HL-60/S4 treated with retinoic acid at 250 ng/mL for 4 days and 3 days (cell line): ENCODE measurements around the gene ATP5MC2.
"Not testable (repeated sequence)": the region's sequence is repeated elsewhere in the genome, so short reads cannot be mapped to it uniquely, and the experiment has no call there.

Source experiments
- in situ Hi-C: fragments of 300-500 bp; cut with MboI; formaldehyde crosslinking; loops from 2 replicates; pipeline ENCODE4 v1.7.0; 2022; ENCODE audit warnings: low sequenced_read_pairs

The ATP5MC2 gene

DNA sequence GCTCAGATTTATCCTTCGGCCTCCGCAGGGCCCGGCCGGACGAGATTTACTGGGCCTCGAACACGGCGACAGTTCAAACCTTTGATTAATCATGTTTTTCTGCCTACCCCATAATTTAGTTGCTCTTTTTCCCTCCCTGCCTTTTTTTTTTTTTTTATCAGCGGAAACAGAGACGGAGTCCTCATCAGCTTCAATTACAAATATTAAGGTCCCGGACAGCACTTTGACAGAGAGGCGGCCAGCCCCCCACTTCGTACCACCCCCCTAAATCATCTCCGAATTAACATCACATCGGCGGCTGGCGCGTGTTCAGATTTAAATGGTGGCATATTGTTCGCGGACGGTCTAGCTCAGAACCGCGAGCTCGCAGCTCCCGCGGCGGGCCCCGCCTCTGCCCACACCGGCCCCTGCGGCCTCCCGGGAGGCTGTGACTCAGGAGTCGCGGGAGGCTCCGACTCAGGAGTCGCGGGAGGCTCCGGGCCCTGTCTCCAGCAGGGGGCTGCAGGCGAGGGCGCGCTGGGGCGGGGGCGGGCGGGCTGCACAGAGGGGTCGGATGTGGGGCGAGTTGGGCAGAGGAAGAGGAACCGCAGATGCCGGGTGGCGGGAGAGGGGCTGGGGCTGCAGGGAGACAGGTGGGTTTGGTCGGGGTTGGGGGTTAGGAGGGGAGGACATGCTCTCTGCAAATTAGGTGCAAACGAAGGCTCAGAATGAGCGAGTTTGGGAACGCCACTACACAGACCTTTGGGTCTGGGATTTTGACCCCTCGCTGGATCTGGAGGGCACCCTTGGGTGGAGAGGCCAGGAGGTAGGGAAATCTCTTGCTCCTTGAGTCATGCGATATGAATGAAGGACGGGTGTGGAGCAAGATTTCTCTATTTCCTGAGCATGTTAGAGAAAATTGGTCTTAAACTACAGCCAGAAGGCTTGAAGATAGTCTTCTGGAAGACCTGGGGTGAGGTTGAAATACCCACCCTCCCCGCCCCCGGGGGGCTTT lies 19.6 kb upstream of the ATP5MC2 start:
- in situ Hi-C loops, result no loop called here

DNA sequence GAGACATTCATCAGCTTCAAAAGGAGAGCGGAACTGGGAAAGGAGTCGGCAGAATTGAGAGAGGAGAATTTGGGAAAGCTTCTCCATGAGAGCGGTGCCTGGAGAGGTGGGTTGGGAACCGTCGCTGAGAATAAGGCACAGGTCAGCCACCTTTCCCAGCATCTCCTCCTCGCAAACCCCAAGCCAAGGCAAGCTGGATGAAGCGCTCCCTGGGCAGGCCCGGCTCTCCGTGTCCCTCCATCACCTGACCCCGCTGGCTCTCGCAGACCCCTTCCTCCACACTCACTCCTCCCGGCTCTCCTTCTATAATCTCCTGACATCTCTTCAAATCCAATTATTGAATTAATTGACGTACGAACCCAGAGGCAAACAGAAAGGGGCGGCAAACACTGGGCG lies 18.9 kb upstream of the ATP5MC2 start:
- in situ Hi-C loops, result no loop called here

DNA sequence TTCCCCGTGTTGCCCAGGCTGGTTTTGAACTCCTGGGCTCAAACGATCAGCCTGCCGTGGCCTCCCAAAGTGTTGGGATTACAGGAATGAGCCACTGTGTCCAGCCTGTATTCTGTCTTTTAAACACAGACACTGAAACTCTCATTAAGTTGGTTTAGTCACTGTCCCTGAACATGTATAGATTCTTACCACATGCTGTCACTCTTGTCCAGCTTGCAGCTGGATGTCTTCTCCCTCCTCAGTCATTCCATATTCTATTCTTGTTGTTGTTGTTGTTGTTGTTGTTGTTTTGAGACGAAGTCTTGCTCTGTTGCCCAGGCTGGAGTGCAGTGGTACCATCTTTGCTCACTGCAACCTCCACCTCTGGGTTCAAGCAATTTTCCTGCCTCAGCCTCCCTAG lies 12.3 kb upstream of the ATP5MC2 start:
- in situ Hi-C loops, result no loop called here

DNA sequence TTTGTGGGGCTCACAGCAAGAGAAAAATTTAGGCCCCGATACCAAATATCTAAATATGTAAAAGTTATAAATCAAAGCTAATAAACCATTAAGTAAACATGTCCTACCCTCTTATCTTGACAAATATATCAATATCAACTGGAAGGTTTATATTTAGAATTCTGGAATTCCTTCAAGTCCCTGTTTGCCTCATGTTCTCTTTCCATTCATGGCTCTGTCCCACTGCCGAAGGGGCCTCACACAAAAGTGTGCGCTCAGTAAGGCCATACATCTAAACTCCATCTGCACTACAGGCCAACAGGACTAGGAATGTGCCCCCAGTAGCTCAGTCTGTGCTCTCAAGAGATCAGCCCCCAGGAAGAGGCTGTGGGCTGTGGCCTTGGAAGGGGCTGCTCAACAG lies 10.6 kb upstream of the ATP5MC2 start:
- in situ Hi-C loops, result no loop called here

DNA sequence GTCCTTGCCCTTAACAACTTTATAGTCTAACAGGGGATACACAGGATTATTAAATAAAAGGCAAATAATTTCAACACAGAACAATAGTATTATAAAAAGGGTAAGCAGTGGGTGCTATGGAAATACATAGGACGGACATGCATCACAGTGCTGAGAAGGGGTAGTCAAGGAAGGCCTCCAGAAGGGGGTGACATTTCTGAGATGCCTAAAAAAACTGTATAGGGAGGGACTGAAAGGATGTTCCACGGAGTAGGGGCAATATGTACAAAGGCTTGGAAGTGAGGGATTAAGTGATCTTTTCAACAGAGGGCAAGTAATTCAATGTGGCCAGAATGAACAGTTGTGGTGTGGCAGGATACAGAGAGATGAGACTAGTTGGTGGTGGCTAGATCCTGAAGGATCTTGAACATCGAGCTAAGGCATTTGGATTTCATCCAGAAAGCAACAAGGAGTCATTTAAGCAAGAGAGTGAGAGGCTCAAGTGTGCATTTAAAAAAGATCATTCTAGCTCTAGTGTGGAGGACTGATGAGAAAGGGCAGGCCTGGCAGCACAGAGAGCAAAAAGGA lies 8.9 kb upstream of the ATP5MC2 start:
- in situ Hi-C loops, result no loop called here

DNA sequence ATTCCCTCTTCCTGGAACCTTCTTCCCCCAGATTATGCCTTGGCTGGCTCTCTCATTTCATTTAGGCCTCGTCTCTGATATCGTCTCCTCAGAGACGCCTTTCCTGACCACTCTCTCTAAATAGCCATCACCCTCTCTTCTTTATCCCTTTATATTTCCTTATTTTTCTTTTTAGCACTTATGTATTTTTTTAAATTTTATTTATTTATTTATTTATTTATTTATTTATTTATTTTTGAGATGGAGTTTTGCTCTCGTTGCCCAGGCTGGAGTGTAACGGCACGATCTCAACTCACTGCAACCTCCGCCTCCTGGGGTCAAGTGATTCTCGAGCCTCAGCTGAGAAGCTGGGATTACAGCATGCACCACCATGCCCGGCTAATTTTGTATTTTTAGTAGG lies 8.1 kb upstream of the ATP5MC2 start:
- in situ Hi-C loops, result no loop called here

DNA sequence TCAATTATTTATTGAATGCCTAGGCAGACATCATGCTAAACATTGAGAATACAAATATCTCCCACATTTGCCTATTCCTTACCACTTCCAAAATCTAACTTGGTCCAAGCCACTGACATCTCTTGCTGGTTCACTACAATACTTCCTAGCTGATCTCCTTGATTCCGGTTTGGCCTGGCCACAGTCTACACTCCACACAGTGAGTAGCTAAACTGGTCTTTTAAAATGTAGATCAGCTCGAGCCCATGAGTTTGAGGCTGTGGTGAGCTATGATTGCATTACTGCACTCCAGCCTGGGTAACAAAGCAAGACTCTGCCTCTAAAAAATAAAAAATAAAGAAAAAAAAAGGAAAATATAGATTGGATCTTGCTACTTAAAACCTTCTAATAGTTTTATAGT lies 7.6 kb upstream of the ATP5MC2 start:
- in situ Hi-C loops, result no loop called here

DNA sequence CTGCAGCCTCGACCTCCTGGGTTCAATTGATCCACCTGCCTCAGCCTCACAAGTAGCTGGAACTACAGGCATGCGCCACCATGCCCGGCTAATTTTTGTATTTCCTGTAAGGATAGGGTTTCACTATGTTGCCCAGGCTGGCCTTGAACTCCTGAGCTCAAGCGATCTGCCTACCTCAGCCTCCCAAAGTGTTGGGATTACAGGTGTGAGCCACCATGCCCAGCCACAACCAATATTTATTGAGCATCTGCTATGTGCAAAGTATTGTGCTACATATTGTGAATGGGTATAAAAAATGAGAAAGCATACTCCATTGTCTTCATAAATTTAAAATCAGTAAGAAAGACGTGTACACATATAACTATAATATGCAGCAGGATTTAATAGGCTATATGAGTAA lies 4.2 kb upstream of the ATP5MC2 start:
- in situ Hi-C loops, result not testable (repeated sequence)

DNA sequence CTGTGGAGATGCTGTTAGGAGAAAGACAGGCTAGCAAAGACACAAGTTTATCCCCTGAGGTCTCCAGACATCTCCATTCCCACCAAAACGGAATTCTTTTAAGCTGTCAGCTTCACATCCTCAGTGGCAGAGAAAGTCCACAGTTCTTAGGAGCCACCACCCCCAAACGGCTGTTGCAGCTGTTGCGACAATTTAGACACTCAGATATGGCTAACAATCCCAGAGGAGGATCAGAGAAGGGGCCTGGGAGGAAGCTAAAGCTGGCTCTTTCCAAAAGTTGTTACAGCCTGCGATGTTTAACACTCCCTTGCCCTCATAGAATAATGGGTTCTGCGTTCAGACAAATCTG lies 1.9 kb upstream of the ATP5MC2 start:
- in situ Hi-C loops, result no loop called here

DNA sequence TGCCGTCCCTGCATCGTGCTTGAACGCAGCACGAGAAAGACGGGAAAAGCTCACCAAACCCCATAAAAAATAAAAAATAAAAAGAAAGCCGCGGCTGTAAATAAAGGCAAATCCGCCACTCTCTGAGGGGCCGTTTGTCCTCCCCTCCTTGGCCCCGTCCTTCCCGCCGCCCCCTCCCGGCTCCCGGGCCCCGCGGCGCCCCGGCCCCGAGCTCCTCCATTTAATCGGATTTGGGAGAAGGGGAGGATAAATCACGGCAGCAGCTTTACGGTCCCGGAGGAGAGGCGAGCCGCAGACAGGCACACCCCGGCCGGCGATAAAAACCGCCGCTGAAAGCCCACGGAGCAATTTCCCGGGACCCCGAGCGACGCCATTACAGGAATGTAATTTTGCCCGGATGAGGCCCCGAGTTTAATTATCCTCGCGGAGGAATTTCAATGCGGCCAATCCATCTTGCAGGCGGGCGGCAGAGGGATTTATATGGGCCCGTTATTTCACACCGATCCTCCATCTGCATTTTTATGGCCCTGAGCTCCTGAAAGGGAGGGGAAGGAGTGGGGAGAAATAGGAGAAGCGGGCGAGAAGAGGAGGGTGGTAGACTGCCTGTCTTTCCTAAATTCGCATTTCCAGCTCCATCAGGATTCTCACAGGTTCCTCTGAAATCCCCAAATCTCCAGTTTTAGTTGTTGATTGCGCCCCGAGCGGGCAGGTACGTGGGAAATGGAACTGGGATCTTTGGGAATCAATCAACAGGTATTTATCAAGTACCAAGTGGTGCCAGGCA lies 1.3 kb upstream of the ATP5MC2 start:
- in situ Hi-C loops, result no loop called here

DNA sequence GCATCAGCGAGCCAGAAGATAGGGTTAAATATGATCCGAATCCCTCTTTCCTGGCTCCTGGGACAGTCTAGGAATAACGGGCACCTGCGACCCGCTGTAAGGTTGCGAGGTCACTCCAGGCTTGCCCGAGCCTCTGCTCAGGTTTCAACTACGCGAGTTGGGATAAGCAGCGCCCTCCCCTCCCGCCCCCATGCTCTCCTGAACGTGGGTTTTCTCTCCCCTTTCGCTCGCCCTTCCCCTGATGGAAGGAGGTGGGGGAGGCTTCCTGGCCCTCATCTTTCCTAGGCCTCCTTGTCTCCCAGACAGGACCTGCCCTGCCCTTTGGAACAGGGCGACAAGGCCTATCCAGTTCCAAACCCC lies 753 bp upstream of the ATP5MC2 start:
- in situ Hi-C loops, result no loop called here

DNA sequence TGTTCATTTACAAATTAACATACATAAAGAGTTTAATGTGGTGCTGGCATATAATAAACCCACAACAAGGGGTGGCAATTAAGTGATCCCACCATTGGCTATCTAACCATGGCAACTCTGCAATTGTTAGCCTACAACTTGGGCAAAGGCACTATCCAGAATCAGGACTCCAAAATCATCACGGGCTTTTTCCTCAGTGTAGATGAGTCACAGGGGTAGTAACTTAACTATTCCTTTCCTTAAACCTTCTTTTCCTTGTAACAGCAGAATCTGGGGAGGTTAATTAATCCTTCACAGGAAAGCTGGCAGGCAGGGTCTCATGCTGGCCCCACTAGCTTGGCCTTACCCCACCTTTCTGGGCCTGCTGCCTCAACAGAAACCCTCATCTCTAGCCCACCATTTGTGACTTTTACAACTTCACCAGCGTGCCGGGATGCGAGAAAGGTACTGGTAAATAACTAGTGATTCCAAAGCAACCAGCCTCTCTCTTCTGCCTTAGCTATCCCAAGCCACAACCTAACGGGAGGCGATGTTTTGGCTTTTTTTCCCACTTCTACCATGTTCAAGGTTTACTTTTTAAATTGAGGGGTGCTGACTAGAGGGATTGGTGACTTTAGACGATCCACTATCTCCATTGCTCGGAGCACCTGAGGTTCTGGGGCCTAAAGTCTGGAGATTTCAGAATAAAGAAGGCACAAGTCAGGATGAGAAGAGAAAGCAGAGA lies 744 bp downstream of the ATP5MC2 start:
- in situ Hi-C loops, result no loop called here

DNA sequence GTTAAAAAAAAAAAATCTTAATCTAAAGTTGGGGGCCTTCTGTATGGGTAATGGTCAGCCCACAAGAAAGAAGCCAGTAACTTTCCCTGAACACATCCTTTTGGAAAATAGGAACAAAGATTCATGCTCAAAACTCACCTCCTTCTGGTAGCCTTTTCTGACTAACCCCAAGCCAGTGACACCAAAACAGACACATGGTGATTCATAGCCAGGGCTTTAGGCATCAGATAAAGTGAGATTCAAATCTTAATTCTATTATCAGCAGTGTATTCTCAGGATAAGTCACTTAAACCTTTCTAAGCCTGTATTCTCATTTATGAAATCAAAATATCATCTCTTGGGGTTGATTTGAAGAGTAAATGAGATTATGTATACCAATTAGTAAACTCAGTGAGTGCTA lies 4.9 kb downstream of the ATP5MC2 start:
- in situ Hi-C loops, result no loop called here

DNA sequence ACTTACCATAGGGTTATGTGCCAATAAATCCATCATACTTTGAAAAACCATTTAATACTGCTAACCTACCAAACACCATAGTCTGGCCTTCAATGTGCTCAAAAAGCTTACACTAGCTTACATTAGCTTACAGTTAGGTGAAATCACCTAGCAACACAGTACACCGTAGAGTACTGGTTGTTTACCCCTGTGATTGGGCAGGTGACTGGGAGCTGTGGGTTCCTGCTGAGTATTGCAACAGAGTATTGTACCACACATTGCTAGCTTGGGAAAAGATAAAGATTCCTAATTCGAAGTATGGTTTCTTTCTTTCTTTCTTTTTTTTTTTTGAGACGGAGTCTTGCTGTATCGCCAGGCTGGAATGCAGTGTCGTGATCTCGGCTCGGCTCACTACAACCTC lies 5.6 kb downstream of the ATP5MC2 start:
- in situ Hi-C loops, result no loop called here

DNA sequence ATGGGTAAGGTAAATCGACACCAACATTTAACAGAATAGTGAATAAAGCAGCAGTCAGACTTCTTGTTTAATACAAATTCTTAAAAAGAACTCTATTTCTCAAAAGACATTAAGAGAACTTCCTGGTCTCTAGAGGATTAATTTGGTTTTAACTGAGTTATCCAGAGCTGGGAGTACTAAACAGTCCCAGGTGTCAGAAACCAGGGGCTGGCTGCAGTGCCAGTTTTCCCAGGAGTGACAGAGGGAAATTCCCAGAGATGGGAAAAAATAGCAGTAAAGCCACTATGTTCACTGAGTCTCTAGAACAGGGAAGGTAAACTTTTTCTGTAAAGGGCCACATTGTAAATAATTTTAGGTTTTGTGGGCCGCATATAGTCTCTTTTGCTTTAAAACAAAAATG lies 8.8 kb downstream of the ATP5MC2 start:
- in situ Hi-C loops, result no loop called here

DNA sequence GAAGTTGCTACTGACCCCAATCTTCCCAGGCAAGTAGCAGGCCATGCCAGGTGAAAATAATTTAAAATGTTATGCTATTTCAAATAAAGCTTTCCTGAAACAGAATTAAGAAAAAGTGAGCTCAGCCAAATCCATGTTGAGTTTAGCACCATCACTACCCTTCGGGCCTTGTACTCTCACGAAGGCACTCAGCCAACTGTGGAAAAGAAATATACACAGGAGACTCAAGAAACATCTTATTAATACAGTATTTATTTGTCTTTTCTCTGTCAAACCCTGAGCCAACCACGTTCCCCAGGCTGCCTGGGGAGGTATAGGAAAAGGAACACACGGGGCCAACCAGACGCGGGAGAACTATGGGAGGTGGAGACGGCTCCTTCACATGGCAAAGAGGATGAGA lies 10.9 kb downstream of the ATP5MC2 start:
- in situ Hi-C loops, result no loop called here

DNA sequence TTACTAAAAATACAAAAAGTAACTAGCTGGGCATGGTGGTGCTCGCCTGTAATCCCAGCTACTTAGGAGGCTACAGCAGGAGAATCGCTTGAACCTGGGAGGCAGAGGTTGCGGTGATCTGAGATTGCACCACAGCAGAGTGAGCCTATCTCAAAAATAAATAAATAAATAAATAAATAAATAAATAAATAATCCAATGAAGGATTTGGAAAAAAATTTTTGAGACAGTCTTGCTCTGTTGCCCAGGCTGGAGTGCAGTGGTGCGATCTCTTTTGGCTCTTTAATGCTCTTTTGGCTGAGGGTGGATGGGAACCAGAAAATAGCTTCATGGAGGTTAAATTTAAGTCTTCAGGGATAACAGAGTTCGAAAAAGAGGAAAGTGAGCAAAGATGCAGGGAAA lies 11.7 kb downstream of the ATP5MC2 start:
- in situ Hi-C loops, result no loop called here

DNA sequence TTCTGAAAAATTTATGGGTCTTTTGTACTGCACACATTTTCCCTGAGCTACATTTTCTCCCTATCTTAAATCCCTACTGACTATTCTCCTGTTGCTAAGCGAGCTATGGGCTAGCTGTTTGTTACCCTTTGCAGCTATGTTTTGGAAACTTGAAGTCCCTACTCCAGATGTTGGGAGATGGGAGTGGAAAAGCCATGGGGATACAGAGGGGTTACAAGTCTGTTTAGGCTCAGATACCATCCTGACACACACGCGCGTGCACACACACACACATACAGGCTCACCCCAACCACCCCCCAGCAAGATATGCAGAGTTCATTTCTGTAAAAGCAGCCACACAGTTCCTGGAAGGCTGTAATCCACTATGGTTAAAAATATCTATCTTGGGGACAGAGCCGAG lies 15.8 kb downstream of the ATP5MC2 start:
- in situ Hi-C loops, result no loop called here

DNA sequence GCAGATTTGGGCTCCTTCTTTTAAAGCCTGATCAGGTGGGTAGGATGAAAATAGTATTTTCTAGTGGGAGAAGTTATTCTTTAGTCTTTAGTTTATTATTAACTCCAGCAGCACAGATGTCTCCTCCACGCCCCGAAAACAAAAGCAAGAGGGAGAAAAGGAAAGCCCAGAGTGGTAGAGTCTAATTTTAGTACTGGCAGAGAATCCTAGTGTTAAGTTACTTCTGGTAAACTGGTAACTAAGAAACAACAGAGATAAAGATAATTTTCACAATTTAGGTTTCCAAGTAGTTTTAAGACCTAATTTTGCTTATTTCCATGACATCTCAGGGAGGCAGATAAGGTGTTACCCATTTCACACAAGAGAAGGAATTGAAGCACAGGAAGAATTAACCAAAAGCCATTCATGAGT lies 16.3 kb downstream of the ATP5MC2 start:
- in situ Hi-C loops, result no loop called here

DNA sequence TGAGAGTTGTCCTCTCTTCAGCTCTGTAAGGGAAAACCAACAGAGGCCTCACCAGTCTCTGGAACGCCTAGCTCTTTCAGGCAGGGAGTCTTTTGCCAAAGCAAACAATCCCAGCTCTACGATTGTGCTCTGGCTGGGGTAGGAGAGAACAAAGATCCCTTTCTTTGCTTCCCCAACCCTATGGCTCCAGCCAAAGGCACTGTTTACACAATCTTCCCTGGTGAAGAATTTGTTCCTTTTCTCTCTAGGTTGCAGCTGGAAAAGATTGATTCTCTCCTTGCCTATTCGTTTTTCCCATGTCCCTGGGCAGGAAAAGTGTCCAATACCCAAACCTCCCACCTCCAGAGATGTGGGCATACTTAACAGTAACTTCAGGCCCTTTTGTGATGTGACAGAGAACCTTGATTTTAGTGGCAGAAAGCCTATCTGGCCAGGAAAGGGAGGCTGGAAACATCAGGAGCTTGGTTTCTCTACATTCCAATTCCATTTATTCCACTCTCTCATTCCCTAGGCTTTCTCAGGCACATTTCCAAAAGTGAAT lies 16.8 kb downstream of the ATP5MC2 start:
- in situ Hi-C loops, result no loop called here

DNA sequence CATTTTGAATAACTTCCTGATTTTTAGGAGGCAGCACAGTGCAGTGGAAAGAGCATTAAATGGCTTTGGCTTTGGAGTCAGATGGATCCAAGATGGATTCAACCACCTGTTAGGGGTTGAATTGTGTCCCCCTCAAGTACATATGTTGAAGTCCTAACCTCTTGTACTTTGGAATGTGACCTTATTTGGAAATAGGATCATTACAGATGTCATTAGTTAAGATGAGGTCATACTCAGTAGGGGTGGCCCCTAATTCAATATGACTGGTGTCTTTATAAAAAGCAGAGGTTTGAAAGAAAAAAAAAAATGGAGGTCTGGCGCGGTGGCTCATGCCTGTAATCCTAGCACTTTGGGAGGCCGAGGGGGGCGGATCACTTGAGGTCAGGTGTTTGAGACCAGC lies 18.8 kb downstream of the ATP5MC2 start:
- in situ Hi-C loops, result no loop called here
